ENCODE measurements around the gene NFATC3. TPM values are rescaled to one million over a fixed set of nuclear protein-coding genes. Genes with fewer than 3 reads are reported as not detected.

The NFATC3 gene
- total RNA-seq, 2 donors from 2014 or later = 94.5 to 101 TPM

DNA sequence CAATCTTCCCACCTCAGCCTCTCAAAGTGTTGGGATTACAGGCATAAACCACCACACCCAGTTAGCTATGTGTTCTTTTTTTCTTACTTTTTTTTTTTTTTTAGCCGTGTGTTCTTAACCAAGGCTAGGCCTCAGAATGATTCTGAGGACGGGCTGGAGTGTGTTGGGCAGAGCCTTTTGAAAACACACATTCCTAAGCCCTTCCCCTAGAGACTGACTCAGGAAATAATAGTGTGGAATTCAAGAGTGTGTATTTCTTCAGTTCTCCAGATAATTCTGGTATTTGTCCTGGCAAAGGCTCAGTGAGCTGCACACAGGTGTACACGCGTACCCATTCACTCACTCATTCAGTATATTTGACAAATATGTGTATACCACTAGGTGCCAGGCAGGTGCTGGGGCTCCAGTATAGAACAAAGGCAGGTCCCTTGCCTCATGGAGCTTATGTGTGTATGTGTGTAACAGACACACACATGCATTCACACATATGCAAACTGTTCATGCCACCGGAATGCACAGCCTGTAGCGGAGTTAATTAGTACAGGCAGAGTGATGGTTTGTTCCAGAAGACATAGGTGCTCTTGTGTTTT lies 19.4 kb upstream of the NFATC3 start:
- Mint-ChIP-seq H3K27me3 (no peaks in the 10 kb centered on the region), H3K4me1 (peaks cover 46% of the 10 kb centered on the region), H3K27ac (peak overlapping the region; percentile 74), H3K36me3 (ENCODE audit: low read depth) (peaks cover 2% of the 10 kb centered on the region), H3K4me3 (no peak overlapping the region)
- ATAC-seq (no peak), DNase-seq (no peak)
- no peaks in the 10 kb centered on the region for H3K9me3 ChIP-seq (ENCODE audit: control insufficient read depth, low read length, poor library complexity, severe bottlenecking)

DNA sequence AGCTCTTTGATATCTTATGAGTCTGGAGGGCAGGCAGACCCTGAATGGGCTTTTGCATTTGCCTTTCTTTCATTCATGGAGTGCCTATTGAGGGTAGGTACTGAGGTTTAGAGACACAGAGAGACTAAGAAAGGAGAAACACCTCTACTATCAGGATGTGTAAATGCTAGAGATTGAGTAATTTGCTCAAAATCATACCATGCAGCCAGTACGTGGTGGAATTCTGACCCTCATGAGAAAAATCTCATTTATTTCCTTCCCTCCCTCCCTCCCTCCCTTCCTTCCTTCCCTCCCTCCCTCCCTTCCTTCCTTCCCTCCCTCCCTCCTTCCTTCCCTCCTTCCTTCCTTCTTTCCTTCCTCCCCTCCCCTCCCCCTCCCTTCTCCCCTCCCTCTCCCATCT lies 18.4 kb upstream of the NFATC3 start:
- H3K9me3 ChIP-seq (ENCODE audit: control insufficient read depth, low read length, poor library complexity, severe bottlenecking) = no peaks in the 10 kb centered on the region
- Mint-ChIP-seq H3K27ac (no peak overlapping the region), H3K4me3 (no peak overlapping the region), H3K27me3 (no peaks in the 10 kb centered on the region), H3K36me3 (ENCODE audit: low read depth) (peaks cover 2% of the 10 kb centered on the region), H3K4me1 (peaks cover 51% of the 10 kb centered on the region)
- DNase-seq (no peak), ATAC-seq (no peak)

DNA sequence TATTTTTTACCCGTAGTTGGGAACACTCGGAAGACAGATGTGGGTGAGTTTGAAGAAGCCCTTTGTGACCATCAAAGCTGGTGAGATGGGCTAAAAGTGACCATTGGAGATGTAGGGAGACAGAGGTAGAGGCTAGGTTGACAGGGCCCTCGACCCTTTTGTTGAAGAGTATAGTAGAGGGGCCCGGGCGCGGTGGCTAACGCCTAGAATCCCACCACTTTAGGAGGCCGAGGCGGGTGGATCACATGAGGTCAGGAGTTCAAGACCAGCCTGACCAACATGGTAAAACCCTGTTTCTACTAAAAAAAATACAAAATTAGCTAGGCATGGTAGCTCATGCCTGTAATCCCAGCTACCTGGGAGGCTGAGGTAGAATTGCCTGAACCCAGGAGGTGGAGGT lies 16.2 kb upstream of the NFATC3 start:
- Mint-ChIP-seq H3K4me1 (peaks cover 50% of the 10 kb centered on the region), H3K27me3 (no peaks in the 10 kb centered on the region), H3K4me3 (no peak overlapping the region), H3K36me3 (ENCODE audit: low read depth) (peaks cover 2% of the 10 kb centered on the region), H3K27ac (no peak overlapping the region)
- ATAC-seq = no peak
- H3K9me3 ChIP-seq (ENCODE audit: control insufficient read depth, low read length, poor library complexity, severe bottlenecking) = no peaks in the 10 kb centered on the region
- DNase-seq = no peak

DNA sequence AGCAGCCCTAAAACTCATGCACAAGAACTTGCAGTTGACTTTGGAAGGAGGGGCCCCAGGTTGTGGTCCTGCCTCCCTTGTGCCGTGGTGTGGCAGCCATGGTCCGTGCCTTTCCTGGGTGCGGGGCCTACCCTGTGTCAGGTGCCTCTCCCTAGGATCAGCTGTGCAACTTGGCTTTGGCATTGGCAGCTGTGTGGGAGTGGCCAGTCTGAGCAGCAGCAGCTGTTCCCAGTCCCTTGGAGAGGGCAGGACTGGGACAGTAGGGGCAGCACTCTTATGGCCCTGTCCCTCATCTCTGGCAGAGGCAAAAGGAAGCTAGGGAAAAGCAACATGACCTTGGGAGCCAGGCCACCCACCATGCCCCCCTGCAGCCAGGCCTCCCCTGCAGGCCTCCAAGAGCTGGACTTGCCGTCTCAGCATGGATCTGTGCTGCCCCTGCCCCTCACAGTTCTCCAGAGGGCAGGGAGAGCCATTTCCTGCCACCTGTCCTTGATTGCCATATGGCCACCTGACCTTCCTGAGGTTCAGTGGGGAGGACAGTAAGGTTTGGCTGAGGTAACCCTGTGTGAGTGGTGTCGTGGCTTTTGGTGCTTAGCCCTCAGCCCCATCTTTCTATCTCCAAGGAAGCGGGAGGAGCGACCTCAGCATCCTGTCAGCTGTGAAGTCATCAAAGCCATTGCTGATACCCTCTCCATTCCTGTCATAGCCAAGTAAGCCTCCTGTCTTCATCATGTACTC lies 15.5 kb upstream of the NFATC3 start:
- Mint-ChIP-seq H3K36me3 (ENCODE audit: low read depth) (peaks cover 2% of the 10 kb centered on the region), H3K27me3 (no peaks in the 10 kb centered on the region), H3K27ac (peak overlapping the region; percentile 91), H3K4me3 (peak overlapping the region; percentile 69), H3K4me1 (peaks cover 49% of the 10 kb centered on the region)
- ATAC-seq (peak; percentile 65), DNase-seq (no peak)
- no peaks in the 10 kb centered on the region for H3K9me3 ChIP-seq (ENCODE audit: control insufficient read depth, low read length, poor library complexity, severe bottlenecking)

DNA sequence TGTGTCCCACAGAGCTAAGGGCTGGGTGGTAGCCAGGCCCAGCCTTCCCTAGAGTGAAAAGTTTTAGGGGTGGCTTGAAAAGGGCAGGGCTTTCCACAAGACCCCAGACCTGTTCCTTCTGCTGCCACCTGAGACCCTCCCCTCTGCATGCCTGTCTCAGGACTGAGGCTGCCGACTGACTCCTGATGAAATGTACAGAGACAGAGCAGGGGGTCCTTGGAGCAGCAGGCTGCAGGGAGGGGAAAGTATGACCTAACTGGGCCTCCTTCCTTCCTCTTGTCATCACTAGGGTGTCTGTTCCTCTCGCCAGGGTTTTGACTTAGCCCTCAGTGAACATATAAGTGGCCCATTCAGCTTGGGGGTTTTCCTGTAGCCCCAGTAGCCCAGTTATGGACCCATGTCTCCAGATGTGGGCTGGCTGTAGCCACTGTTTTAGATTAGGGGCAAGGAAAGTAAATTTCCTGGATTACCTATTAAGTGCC lies 14.9 kb upstream of the NFATC3 start:
- H3K4me1 Mint-ChIP-seq = peaks cover 51% of the 10 kb centered on the region
- peaks cover 2% of the 10 kb centered on the region for H3K36me3 Mint-ChIP-seq (ENCODE audit: low read depth)
- peak overlapping the region; percentile 69 for H3K4me3 Mint-ChIP-seq
- H3K9me3 ChIP-seq (ENCODE audit: control insufficient read depth, low read length, poor library complexity, severe bottlenecking) = no peaks in the 10 kb centered on the region
- H3K27me3 Mint-ChIP-seq = no peaks in the 10 kb centered on the region
- peak overlapping the region; percentile 91 for H3K27ac Mint-ChIP-seq
- ATAC-seq (no peak), DNase-seq (no peak)

DNA sequence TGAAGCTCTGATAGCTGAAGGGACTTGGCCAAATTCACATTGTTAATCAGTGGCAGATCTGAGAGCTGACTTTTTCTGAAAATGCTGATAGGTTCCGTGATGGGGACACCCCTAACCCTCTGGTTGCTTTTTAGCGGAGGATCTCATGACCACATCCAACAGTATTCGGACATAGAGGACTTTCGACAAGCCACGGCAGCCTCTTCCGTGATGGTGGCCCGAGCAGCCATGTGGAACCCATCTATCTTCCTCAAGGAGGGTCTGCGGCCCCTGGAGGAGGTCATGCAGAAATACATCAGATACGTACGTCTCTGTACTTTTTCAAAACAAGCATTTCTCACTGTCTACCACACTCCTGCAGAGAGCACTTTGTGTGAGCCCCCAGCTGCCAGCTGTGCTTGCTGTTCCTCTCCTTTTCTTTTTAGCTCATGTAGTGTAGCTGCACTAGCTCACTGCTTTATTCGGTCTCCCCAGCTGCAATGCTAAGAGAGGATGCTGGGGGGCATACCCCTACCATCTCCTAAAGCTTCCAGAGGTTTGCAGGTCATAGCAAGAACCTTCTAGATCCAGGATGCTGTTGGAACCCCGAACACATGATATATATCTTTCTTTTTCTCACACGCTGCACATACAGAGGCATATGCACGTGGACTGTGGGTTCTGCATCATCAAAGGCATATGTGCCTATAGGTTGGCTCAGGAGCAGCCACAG lies 14.2 kb upstream of the NFATC3 start:
- Mint-ChIP-seq H3K4me3 (peak overlapping the region; percentile 62), H3K4me1 (peaks cover 52% of the 10 kb centered on the region), H3K27ac (peak overlapping the region; percentile 91), H3K36me3 (ENCODE audit: low read depth) (peaks cover 2% of the 10 kb centered on the region), H3K27me3 (no peaks in the 10 kb centered on the region)
- DNase-seq (no peak), ATAC-seq (no peak)
- no peaks in the 10 kb centered on the region for H3K9me3 ChIP-seq (ENCODE audit: control insufficient read depth, low read length, poor library complexity, severe bottlenecking)

DNA sequence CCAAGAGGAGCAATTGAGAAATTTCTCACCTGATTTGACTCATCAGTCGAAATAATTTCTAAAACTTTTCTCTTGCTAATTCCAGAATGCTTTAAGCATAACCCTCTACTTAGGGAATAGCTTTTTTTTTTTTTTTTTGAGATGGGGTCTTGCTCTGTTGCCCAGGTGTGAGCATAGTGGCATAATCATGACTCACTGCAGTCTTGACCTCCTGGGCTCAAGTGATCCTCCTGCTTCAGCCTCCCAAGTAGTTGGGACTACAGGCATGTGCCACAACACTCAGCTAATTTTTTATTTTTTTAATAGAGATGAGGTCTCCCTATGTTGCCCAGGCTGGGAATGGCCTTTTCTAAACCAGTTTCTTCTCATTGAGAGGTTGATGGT lies 13.7 kb upstream of the NFATC3 start:
- Mint-ChIP-seq H3K27me3 (no peaks in the 10 kb centered on the region), H3K36me3 (ENCODE audit: low read depth) (peaks cover 2% of the 10 kb centered on the region), H3K27ac (peak overlapping the region; percentile 91), H3K4me1 (peaks cover 55% of the 10 kb centered on the region), H3K4me3 (peak overlapping the region; percentile 62)
- no peaks in the 10 kb centered on the region for H3K9me3 ChIP-seq (ENCODE audit: control insufficient read depth, low read length, poor library complexity, severe bottlenecking)
- DNase-seq (no peak), ATAC-seq (no peak)

DNA sequence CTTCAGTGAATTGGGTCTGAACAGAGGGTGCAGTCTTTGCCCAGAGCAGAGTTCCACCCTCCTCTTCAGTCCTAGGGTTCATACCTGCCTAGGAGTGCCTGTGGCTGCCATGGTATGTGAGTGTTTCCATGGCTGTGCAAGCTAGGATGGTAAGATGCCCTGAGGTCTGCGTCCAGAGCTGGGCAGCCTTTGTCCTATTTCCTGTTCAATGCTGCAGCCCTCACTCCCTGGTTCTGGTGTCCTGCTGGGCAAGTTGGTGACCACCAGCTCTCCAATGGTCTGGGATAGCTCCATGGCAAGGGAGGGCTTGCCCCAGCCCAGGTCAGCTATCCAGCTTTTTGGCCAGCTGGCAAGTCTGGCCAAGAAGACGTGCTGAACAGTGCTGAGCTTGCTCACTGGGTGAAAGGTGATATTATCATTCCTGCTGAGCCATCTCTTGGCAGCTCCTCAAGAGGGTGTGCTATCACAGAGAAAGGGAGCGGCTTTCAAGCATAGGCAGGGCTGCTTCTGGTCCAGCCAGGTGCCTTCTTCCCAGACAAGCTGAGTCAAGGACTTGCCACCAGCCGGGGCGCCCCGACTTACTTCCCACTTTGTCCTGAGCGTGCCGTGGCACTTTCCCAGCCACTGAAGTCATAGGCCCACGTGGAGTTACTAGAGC lies 13.0 kb upstream of the NFATC3 start:
- DNase-seq (no peak), ATAC-seq (no peak)
- peak overlapping the region; percentile 91 for H3K27ac Mint-ChIP-seq
- no peaks in the 10 kb centered on the region for H3K27me3 Mint-ChIP-seq
- no peaks in the 10 kb centered on the region for H3K9me3 ChIP-seq (ENCODE audit: control insufficient read depth, low read length, poor library complexity, severe bottlenecking)
- H3K36me3 Mint-ChIP-seq (ENCODE audit: low read depth) = peaks cover 2% of the 10 kb centered on the region
- H3K4me3 Mint-ChIP-seq = peak overlapping the region; percentile 31
- H3K4me1 Mint-ChIP-seq = peaks cover 56% of the 10 kb centered on the region

DNA sequence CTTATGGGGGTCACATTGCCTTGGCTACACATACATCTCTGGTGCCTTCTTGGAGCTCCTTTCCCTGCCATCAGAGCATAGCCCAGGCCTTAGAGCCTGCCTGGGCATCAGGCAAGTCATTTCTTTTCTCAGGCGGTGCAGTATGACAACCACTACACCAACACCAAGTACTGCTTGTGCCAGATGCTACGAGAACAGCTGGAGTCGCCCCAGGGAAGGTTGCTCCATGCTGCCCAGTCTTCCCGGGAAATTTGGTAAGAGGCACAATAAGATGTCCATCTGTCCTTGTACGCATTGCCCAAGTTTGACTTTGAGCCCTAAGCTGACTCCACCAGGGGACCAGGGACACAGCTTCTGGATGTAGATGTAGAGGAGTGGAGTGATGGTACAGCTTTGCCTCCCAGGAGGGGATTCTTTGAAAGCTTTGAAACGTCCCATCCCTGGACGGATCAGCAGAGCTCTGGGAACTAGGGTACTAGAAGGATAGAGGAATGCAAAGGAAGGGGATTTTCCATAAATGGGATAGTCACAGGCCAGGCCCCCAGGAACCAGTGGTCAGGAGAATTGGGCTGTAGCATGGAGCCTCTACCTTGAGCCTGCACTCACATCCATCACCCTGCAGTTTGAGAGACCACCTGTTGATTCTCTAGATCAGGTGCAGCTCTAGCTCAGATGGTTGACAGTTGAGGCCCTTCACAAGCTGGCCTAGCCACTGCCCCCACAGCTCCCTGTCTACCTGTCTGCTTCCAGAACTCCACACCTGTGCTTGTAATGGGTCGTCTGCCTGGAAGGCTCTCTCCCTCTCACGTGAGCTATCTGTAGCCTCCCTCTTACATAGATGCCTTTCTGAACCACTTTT lies 11.0 kb upstream of the NFATC3 start:
- Mint-ChIP-seq H3K27me3 (no peaks in the 10 kb centered on the region), H3K4me3 (peak overlapping the region; percentile 88), H3K4me1 (peaks cover 64% of the 10 kb centered on the region), H3K27ac (peak overlapping the region; percentile 93), H3K36me3 (ENCODE audit: low read depth) (peaks cover 2% of the 10 kb centered on the region)
- peak; percentile 1 for ATAC-seq
- no peak for DNase-seq
- no peaks in the 10 kb centered on the region for H3K9me3 ChIP-seq (ENCODE audit: control insufficient read depth, low read length, poor library complexity, severe bottlenecking)

DNA sequence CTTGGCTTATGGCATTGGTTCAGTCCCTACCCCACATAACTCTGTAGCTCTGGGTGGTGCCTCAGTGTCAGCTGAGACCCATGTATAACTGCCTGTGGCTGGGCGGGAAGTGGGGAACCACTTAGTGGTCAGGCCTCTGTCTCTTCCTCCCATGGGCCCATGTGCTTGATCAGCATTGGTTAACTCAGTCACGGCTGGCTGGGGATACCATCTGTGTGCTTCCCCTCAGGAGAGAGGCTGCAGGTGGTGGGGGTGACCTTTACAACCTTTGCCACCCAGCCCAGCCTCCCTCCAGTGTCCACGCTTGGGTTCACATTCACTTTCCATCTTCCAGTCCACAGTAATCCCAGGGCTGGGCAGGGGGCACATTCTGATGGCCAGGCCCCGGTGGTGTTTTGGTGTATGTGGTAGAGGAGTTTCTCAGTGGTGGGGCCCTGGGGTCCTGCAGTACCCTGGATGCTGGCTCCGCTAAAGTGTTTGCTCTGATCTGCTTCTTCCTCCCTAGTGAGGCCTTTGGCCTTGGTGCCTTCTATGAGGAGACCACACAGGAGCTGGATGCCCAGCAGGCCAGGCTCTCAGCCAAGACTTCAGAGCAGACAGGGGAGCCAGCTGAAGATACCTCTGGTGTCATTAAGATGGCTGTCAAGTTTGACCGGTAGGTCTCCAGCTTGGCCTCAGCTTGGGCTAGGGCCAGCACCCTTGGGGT lies 10.2 kb upstream of the NFATC3 start:
- H3K9me3 ChIP-seq (ENCODE audit: control insufficient read depth, low read length, poor library complexity, severe bottlenecking) = no peaks in the 10 kb centered on the region
- Mint-ChIP-seq H3K27ac (peak overlapping the region; percentile 93), H3K27me3 (no peaks in the 10 kb centered on the region), H3K4me3 (peak overlapping the region; percentile 88), H3K36me3 (ENCODE audit: low read depth) (peaks cover 2% of the 10 kb centered on the region), H3K4me1 (peaks cover 67% of the 10 kb centered on the region)
- ATAC-seq = peak; percentile 83
- peak in 2 of 3 donors; percentile 43 to 52 for DNase-seq

DNA sequence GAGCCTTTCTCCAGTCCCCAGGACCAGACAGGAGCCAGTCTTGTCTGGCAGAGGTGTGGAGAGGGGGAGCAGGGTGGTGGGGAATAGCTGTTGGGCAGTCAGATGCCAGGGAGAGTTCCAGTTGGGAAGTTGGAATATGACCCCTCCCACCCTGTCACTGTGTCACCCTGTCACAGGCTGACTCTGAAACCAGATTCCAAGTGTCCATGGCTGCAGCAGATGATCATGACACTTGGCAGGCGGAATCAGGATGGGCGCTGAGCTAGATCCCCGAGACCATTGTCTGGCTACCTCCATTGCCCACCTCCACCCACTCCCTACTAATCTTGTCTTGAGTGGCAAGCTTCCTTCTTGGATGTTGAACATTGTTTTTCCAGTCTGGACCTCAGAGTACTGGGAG lies 9.2 kb upstream of the NFATC3 start:
- H3K4me1 Mint-ChIP-seq = peaks cover 60% of the 10 kb centered on the region
- DNase-seq = no peak
- peaks cover 2% of the 10 kb centered on the region for H3K36me3 Mint-ChIP-seq (ENCODE audit: low read depth)
- H3K27ac Mint-ChIP-seq = peak overlapping the region; percentile 93
- H3K4me3 Mint-ChIP-seq = peak overlapping the region; percentile 36
- no peak for ATAC-seq
- H3K9me3 ChIP-seq (ENCODE audit: control insufficient read depth, low read length, poor library complexity, severe bottlenecking) = no peaks in the 10 kb centered on the region
- no peaks in the 10 kb centered on the region for H3K27me3 Mint-ChIP-seq

DNA sequence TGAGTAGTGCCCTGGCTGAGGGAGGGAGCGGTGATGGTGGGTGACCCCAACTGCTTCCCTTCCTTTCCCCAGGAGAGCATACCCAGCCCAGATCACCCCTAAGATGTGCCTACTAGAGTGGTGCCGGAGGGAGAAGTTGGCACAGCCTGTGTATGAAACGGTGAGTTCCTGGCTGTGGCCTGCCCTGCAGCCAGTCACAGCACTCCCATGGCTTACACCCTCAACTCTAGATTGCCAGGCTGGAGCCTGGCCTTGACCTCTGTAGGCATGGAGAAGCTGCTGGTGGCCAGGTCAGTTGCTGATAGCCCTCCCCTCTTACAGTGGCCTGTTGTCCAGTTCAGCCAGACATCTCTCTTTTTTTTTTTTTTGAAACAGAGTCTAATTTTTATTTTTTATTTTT lies 8.6 kb upstream of the NFATC3 start:
- H3K27me3 Mint-ChIP-seq = no peaks in the 10 kb centered on the region
- DNase-seq (no peak), ATAC-seq (no peak)
- H3K36me3 Mint-ChIP-seq (ENCODE audit: low read depth) = peaks cover 2% of the 10 kb centered on the region
- H3K9me3 ChIP-seq (ENCODE audit: control insufficient read depth, low read length, poor library complexity, severe bottlenecking) = no peaks in the 10 kb centered on the region
- no peak overlapping the region for H3K27ac Mint-ChIP-seq
- peaks cover 61% of the 10 kb centered on the region for H3K4me1 Mint-ChIP-seq
- H3K4me3 Mint-ChIP-seq = no peak overlapping the region

Measured in T-helper 17 cell (primary cell).